ENCODE measurements around the gene AP1M1. TPM values are rescaled to one million over a fixed set of nuclear protein-coding genes. Genes with fewer than 3 reads are reported as not detected.
"Not testable (repeated sequence)": the region's sequence is repeated elsewhere in the genome, so short reads cannot be mapped to it uniquely, and the experiment has no call there.

The AP1M1 gene
- total RNA-seq, 1 experiment from 2014 or later = 43.3 TPM

GRCh38 chr19:16170134-16170533 lies 27.6 kb upstream of the AP1M1 start:
- no peak overlapping the region for H3K4me3 ChIP-seq (ENCODE audit: low read length)
- H3K79me2 ChIP-seq (ENCODE audit: low read length) = no peaks in the 10 kb centered on the region
- no peaks in the 10 kb centered on the region for H4K20me1 ChIP-seq (ENCODE audit: insufficient read depth, low read depth, low read length)
- no peaks in the 10 kb centered on the region for H3K27me3 ChIP-seq (ENCODE audit: low read length)
- H3K9me3 ChIP-seq (ENCODE audit: low read length) = peaks cover 5% of the 10 kb centered on the region; the same call in 1 of the 2 replicates
- DNase-seq = no peak
- H3K9me2 ChIP-seq (replicated peaks; ENCODE audit: insufficient read depth, low read length) = no peaks in the 10 kb centered on the region
- no peak overlapping the region for H2AFZ ChIP-seq (ENCODE audit: low read length)
- no peak overlapping the region for H3K27ac ChIP-seq (ENCODE audit: low read length)
- no peaks in the 10 kb centered on the region for H3K36me3 ChIP-seq (ENCODE audit: insufficient read depth, low read length)
- no peak overlapping the region for H3K4me2 ChIP-seq (ENCODE audit: low read depth, low read length, poor library complexity, severe bottlenecking)
- H3K4me1 ChIP-seq (ENCODE audit: low read length) = no peaks in the 10 kb centered on the region
- no peak overlapping the region for H3K9ac ChIP-seq (ENCODE audit: low read length)

- H3K4me3 ChIP-seq (ENCODE audit: low read length) = no peak overlapping the region
- no peak overlapping the region for H2AFZ ChIP-seq (ENCODE audit: low read length)
- no peaks in the 10 kb centered on the region for H3K36me3 ChIP-seq (ENCODE audit: insufficient read depth, low read length)
- H3K79me2 ChIP-seq (ENCODE audit: low read length) = no peaks in the 10 kb centered on the region
- H4K20me1 ChIP-seq (ENCODE audit: insufficient read depth, low read depth, low read length) = no peaks in the 10 kb centered on the region
- no peak for DNase-seq
- no peaks in the 10 kb centered on the region for H3K4me1 ChIP-seq (ENCODE audit: low read length)
- no peak overlapping the region for H3K27ac ChIP-seq (ENCODE audit: low read length)
- no peak overlapping the region for H3K9ac ChIP-seq (ENCODE audit: low read length)
- H3K9me3 ChIP-seq (ENCODE audit: low read length) = no peaks in the 10 kb centered on the region
- H3K4me2 ChIP-seq (ENCODE audit: low read depth, low read length, poor library complexity, severe bottlenecking) = no peak overlapping the region
- no peaks in the 10 kb centered on the region for H3K9me2 ChIP-seq (replicated peaks; ENCODE audit: insufficient read depth, low read length)
- no peaks in the 10 kb centered on the region for H3K27me3 ChIP-seq (ENCODE audit: low read length)
These were observed 21.8 kb upstream of the AP1M1 start for GRCh38 chr19:16175954-16176353.

DNA sequence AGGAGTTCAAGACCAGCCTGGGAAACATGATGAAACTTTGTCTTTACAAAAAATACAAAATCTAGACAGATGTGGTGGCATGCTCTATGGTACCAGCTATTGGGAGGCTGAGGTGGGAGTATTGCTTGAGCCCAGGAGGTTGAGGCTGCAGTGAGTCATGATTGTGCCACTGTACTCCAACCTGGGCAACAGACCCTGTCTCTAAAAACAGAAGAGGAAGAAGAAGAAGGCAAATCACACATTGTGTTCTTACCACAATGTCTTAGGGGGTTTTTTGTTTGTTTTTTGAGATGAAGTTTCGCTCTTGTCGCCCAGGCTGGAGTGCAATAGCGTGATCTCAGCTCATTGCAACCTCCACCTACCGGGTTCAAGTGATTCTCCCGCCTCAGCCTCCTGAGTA lies 18.8 kb upstream of the AP1M1 start:
- H3K27ac ChIP-seq (ENCODE audit: low read length); H3K36me3 ChIP-seq (ENCODE audit: insufficient read depth, low read length); H4K20me1 ChIP-seq (ENCODE audit: insufficient read depth, low read depth, low read length); H2AFZ ChIP-seq (ENCODE audit: low read length); H3K9me2 ChIP-seq (replicated peaks; ENCODE audit: insufficient read depth, low read length); H3K79me2 ChIP-seq (ENCODE audit: low read length); H3K9ac ChIP-seq (ENCODE audit: low read length); H3K4me2 ChIP-seq (ENCODE audit: low read depth, low read length, poor library complexity, severe bottlenecking); H3K9me3 ChIP-seq (ENCODE audit: low read length); H3K4me1 ChIP-seq (ENCODE audit: low read length); DNase-seq; H3K4me3 ChIP-seq (ENCODE audit: low read length); H3K27me3 ChIP-seq (ENCODE audit: low read length): not testable (repeated sequence)

DNA sequence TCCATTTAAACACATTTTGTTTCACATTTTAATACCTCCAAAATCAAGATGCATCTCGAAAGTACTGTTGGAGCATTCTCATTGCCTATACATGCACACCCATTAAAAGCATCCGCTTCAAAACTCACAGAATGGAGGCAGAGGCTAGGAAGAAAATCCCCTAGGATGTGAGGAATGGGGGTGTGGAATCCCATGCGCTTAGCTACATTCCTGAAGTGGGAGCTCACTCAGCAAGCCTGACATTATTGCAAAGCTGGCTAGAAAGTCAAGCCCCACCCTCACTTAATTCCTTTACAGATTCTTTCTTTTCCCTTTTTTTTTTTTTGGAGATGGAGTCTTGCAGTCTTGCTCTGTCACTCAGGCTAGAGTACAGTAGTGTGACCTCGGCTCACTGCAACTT lies 17.1 kb upstream of the AP1M1 start:
- H3K9me2 ChIP-seq (replicated peaks; ENCODE audit: insufficient read depth, low read length) = no peaks in the 10 kb centered on the region
- H3K27me3 ChIP-seq (ENCODE audit: low read length) = no peaks in the 10 kb centered on the region
- no peak for DNase-seq
- H3K4me3 ChIP-seq (ENCODE audit: low read length) = no peak overlapping the region
- H3K4me1 ChIP-seq (ENCODE audit: low read length) = peaks cover 7% of the 10 kb centered on the region
- no peaks in the 10 kb centered on the region for H4K20me1 ChIP-seq (ENCODE audit: insufficient read depth, low read depth, low read length)
- no peak overlapping the region for H3K9ac ChIP-seq (ENCODE audit: low read length)
- no peaks in the 10 kb centered on the region for H3K36me3 ChIP-seq (ENCODE audit: insufficient read depth, low read length)
- no peak overlapping the region for H2AFZ ChIP-seq (ENCODE audit: low read length)
- no peak overlapping the region for H3K27ac ChIP-seq (ENCODE audit: low read length)
- no peak overlapping the region for H3K4me2 ChIP-seq (ENCODE audit: low read depth, low read length, poor library complexity, severe bottlenecking)
- H3K79me2 ChIP-seq (ENCODE audit: low read length) = peaks cover 4% of the 10 kb centered on the region
- H3K9me3 ChIP-seq (ENCODE audit: low read length) = no peaks in the 10 kb centered on the region

DNA sequence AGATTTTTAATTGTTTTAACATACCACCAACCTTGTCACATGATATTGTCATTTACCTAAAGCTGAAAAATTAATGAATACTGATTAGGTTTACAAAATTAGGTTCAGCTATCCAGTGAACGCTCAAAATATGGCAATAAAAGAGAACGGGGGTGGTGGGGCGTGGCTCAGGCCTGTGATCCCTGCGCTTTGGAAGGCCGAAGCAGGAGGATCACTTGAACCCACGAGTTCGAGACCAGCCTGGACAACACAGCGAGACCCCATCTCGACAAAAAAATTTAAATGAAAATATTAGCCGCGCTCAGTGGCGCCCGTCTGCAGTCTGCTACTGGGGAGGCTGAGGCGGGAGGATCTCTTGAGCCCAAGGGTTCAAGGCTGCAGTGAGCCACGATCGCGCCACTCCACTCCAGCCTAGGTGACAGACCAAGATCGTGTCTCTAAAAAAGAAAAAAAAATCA lies 13.0 kb upstream of the AP1M1 start:
- peak overlapping the region; percentile 39; the same call in 1 of the 2 replicates for H2AFZ ChIP-seq (ENCODE audit: low read length)
- H3K27me3 ChIP-seq (ENCODE audit: low read length) = no peaks in the 10 kb centered on the region
- peak overlapping the region; percentile 41; the same call in 1 of the 2 replicates for H3K4me3 ChIP-seq (ENCODE audit: low read length)
- H3K79me2 ChIP-seq (ENCODE audit: low read length) = peaks cover 24% of the 10 kb centered on the region
- peaks cover 3% of the 10 kb centered on the region; the same call in 1 of the 2 replicates for H4K20me1 ChIP-seq (ENCODE audit: insufficient read depth, low read depth, low read length)
- H3K4me2 ChIP-seq (ENCODE audit: low read depth, low read length, poor library complexity, severe bottlenecking) = peak overlapping the region; percentile 59
- H3K9me2 ChIP-seq (replicated peaks; ENCODE audit: insufficient read depth, low read length) = no peaks in the 10 kb centered on the region
- peak overlapping the region; percentile 52 for H3K9ac ChIP-seq (ENCODE audit: low read length)
- DNase-seq = no peak
- H3K36me3 ChIP-seq (ENCODE audit: insufficient read depth, low read length) = peaks cover 4% of the 10 kb centered on the region; the same call in 1 of the 2 replicates
- H3K4me1 ChIP-seq (ENCODE audit: low read length) = peaks cover 18% of the 10 kb centered on the region
- no peaks in the 10 kb centered on the region for H3K9me3 ChIP-seq (ENCODE audit: low read length)
- H3K27ac ChIP-seq (ENCODE audit: low read length) = no peak overlapping the region

GRCh38 chr19:16185123-16185767 lies 12.5 kb upstream of the AP1M1 start, which contains the start of gene FAM32A:
Gene FAM32A (plus strand): TSS chr19:16185410. CDS start chr19:16185443, 33 bp downstream.
- peaks cover 18% of the 10 kb centered on the region for H3K4me1 ChIP-seq (ENCODE audit: low read length)
- peaks cover 4% of the 10 kb centered on the region for H3K36me3 ChIP-seq (ENCODE audit: insufficient read depth, low read length)
- peak within 1 kb of the TSS; percentile 88 for H3K4me3 ChIP-seq (ENCODE audit: low read length)
- peak within 1 kb of the TSS; percentile 95 for H3K4me2 ChIP-seq (ENCODE audit: low read depth, low read length, poor library complexity, severe bottlenecking)
- peaks cover 24% of the 10 kb centered on the region for H3K79me2 ChIP-seq (ENCODE audit: low read length)
- no peaks in the 10 kb centered on the region for H3K9me3 ChIP-seq (ENCODE audit: low read length)
- DNase-seq = peak; percentile 100
- peak within 1 kb of the TSS; percentile 96 for H3K9ac ChIP-seq (ENCODE audit: low read length)
- no peaks in the 10 kb centered on the region for H3K27me3 ChIP-seq (ENCODE audit: low read length)
- peak within 1 kb of the TSS; percentile 39; the same call in 1 of the 2 replicates for H2AFZ ChIP-seq (ENCODE audit: low read length)
- 0 out of 2 replicates have a peak within 1 kb of the TSS, but pooled peaks have one; percentile 29 for H3K27ac ChIP-seq (ENCODE audit: low read length)
- peaks cover 3% of the 10 kb centered on the region; the same call in 1 of the 2 replicates for H4K20me1 ChIP-seq (ENCODE audit: insufficient read depth, low read depth, low read length)
- no peaks in the 10 kb centered on the region for H3K9me2 ChIP-seq (replicated peaks; ENCODE audit: insufficient read depth, low read length)

DNA sequence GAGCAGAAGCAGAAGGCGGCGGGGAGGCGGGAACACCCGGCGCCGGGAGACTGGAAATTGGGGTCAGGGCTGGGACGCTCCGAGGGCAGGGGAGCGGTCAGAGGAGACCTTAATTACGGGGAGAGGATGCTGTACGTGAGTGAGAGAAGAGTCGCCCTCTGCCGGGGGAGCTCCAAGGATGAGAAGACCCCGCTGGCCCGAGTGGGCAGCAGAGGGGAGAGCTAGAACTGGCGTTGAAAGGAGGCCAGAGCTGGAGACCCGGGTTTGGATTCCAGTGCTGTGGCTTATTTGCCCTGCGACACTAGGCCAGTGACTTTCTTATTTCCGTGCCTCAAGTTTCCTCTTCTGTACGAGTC lies 12.0 kb upstream of the AP1M1 start:
- H3K4me3 ChIP-seq (ENCODE audit: low read length) = peak overlapping the region; percentile 88
- H3K79me2 ChIP-seq (ENCODE audit: low read length) = peaks cover 24% of the 10 kb centered on the region
- no peaks in the 10 kb centered on the region for H3K27me3 ChIP-seq (ENCODE audit: low read length)
- H2AFZ ChIP-seq (ENCODE audit: low read length) = no peak overlapping the region
- peaks cover 18% of the 10 kb centered on the region for H3K4me1 ChIP-seq (ENCODE audit: low read length)
- peak; percentile 75 for DNase-seq
- peaks cover 4% of the 10 kb centered on the region for H3K36me3 ChIP-seq (ENCODE audit: insufficient read depth, low read length)
- H3K4me2 ChIP-seq (ENCODE audit: low read depth, low read length, poor library complexity, severe bottlenecking) = peak overlapping the region; percentile 95
- H3K9me3 ChIP-seq (ENCODE audit: low read length) = no peaks in the 10 kb centered on the region
- H3K9me2 ChIP-seq (replicated peaks; ENCODE audit: insufficient read depth, low read length) = no peaks in the 10 kb centered on the region
- H3K27ac ChIP-seq (ENCODE audit: low read length) = 0 out of 2 replicates have a peak overlapping the region, but pooled peaks have one; percentile 29
- H4K20me1 ChIP-seq (ENCODE audit: insufficient read depth, low read depth, low read length) = peaks cover 3% of the 10 kb centered on the region; the same call in 1 of the 2 replicates
- peak overlapping the region; percentile 96 for H3K9ac ChIP-seq (ENCODE audit: low read length)

- no peaks in the 10 kb centered on the region for H3K27me3 ChIP-seq (ENCODE audit: low read length)
- no peak overlapping the region for H2AFZ ChIP-seq (ENCODE audit: low read length)
- peaks cover 19% of the 10 kb centered on the region for H3K4me1 ChIP-seq (ENCODE audit: low read length)
- peaks cover 9% of the 10 kb centered on the region for H3K36me3 ChIP-seq (ENCODE audit: insufficient read depth, low read length)
- no peak overlapping the region for H3K9ac ChIP-seq (ENCODE audit: low read length)
- no peak overlapping the region for H3K27ac ChIP-seq (ENCODE audit: low read length)
- H4K20me1 ChIP-seq (ENCODE audit: insufficient read depth, low read depth, low read length) = peaks cover 3% of the 10 kb centered on the region; the same call in 1 of the 2 replicates
- DNase-seq = no peak
- no peak overlapping the region for H3K4me3 ChIP-seq (ENCODE audit: low read length)
- peaks cover 24% of the 10 kb centered on the region for H3K79me2 ChIP-seq (ENCODE audit: low read length)
- no peaks in the 10 kb centered on the region for H3K9me2 ChIP-seq (replicated peaks; ENCODE audit: insufficient read depth, low read length)
- H3K9me3 ChIP-seq (ENCODE audit: low read length) = no peaks in the 10 kb centered on the region
- H3K4me2 ChIP-seq (ENCODE audit: low read depth, low read length, poor library complexity, severe bottlenecking) = no peak overlapping the region
These were observed 9.2 kb upstream of the AP1M1 start for GRCh38 chr19:16188521-16188920.
